HepG2 (cell line): Measurements from ENCODE around the gene ABHD12. TPM values are rescaled to one million over a fixed set of nuclear protein-coding genes. Genes with fewer than 3 reads are reported as not detected.

Source experiments
- ATAC-seq: fragments of 200-7000 bp; cut with Tn5 transposase; 3 replicates; pipeline ENCODE4 v1.9.1; 2020; ENCODE audit warnings: mild to moderate bottlenecking, moderate library complexity
- BruUV-seq: library from RNA; stranded (reverse); fragments of 400-500 nt; replicated peaks from 2 replicates; lab custom pipeline; 2021; lab: Mats Ljungman, UMichigan
- CTCF ChIA-PET: fragments of 300-600 bp; formaldehyde crosslinking; extraction: SDS; loops from one replicate; lab custom pipeline; 2021; ENCODE audit warnings: low total read pairs, inconsistent platforms, low intra/inter-chr PET ratio; lab: Yijun Ruan, JAX
- POLR2A ChIA-PET: fragments of 350-600 bp; sonication (Branson Sonifier 250); formaldehyde crosslinking; loops from one replicate; lab custom pipeline; 2020; ENCODE audit warnings: antibody characterized with exemption, inconsistent platforms; lab: Yijun Ruan, JAX
- DNase-seq: peaks from one replicate; pipeline ENCODE4 v3.0.0-alpha.2; 2015; ENCODE audit warnings: low spot score
- FAIRE-seq: peaks from 3 replicates; lab custom pipeline; 2011; peaks lifted over from hg19 to GRCh38; lab: Jason Lieb, UNC
- H2AFZ ChIP-seq: one replicate; pipeline ENCODE4 v1.6.1; 2011; ENCODE audit warnings: low read length, inconsistent platforms
- H3K27ac ChIP-seq: fragments of 300-600 bp; 3 replicates; pipeline ENCODE4 v1.8.0; 2011; ENCODE audit warnings: mixed run types, mild to moderate bottlenecking, mixed read lengths, low read length, inconsistent platforms; ENCODE audit not compliant: insufficient read depth; ENCODE audit errors: extremely low read length
- H3K27me3 ChIP-seq, 2 experiments: fragments of 200-600 bp in 1 of 2; 2 replicates in 1 of 2; 3 replicates in 1 of 2; pipeline versions ENCODE4 v1.6.0 to v1.8.0; 2011; ENCODE audit warnings: low read length in 2 of 2, mild to moderate bottlenecking in 2 of 2, moderate library complexity in 2 of 2, inconsistent platforms in 1 of 2; ENCODE audit not compliant: insufficient read depth in 2 of 2, control insufficient read depth in 1 of 2
- H3K36me3 ChIP-seq, 2 experiments: fragments of 200-600 bp in 1 of 2; replicated peaks in 1 of 2; 2 replicates in 1 of 2; 3 replicates in 1 of 2; pipeline versions ENCODE4 v1.5.1 to v1.8.0; 2011; ENCODE audit warnings: low read length in 2 of 2, inconsistent platforms in 1 of 2; ENCODE audit not compliant: insufficient read depth in 2 of 2, control insufficient read depth in 1 of 2
- H3K4me1 ChIP-seq: 2 replicates; pipeline ENCODE4 v1.5.1; 2012; ENCODE audit warnings: low read length, inconsistent platforms; ENCODE audit not compliant: insufficient read depth
- H3K4me2 ChIP-seq: 2 replicates; pipeline ENCODE4 v1.6.0; 2011; ENCODE audit warnings: low read depth, low read length, inconsistent platforms
- H3K4me3 ChIP-seq, 3 experiments: fragments of 200-600 bp in 1 of 3; sonication (generic), shearing (Covaris generic) in 1 of 3; replicated peaks in 1 of 3; 2 replicates each; pipeline ENCODE4 v1.5.1; 2011 to 2016; ENCODE audit warnings: low read length in 3 of 3, inconsistent platforms in 2 of 3, low read depth in 2 of 3, mild to moderate bottlenecking in 2 of 3, control low read depth in 1 of 3, mixed read lengths in 1 of 3; ENCODE audit not compliant: insufficient read depth in 1 of 3
- H3K79me2 ChIP-seq: one replicate; pipeline ENCODE4 v1.6.1; 2011; ENCODE audit warnings: low read length, inconsistent platforms; ENCODE audit not compliant: insufficient read depth
- H3K9ac ChIP-seq: 2 replicates; pipeline ENCODE4 v1.6.0; 2011; ENCODE audit warnings: mild to moderate bottlenecking, low read depth, low read length, inconsistent platforms; ENCODE audit not compliant: insufficient read depth
- H3K9me3 ChIP-seq: 2 replicates; pipeline ENCODE4 v1.5.1; 2012; ENCODE audit warnings: mild to moderate bottlenecking, low read length
- H4K20me1 ChIP-seq: 2 replicates; pipeline ENCODE4 v1.6.0; 2011; ENCODE audit warnings: inconsistent platforms, mild to moderate bottlenecking, low read length, moderate library complexity; ENCODE audit not compliant: insufficient read depth
- ARNT2 ChIP-seq: sonication (generic); formaldehyde crosslinking; IDR thresholded peaks from 2 replicates; pipeline ENCODE4 v1.8.0; 2022; ENCODE audit warnings: mild to moderate bottlenecking, low read depth, missing genetic modification reagents, moderate library complexity
- ATF7 ChIP-seq, 2 experiments: fragments of 450-650 bp in 1 of 2; sonication (generic) in 1 of 2; formaldehyde crosslinking in 1 of 2; IDR thresholded peaks; 2 replicates each; pipeline versions ENCODE4 v1.4.0 to v1.6.1; 2016 to 2020; ENCODE audit warnings: antibody characterized with exemption in 1 of 2, mild to moderate bottlenecking in 1 of 2, missing genetic modification reagents in 1 of 2
- ETS1 ChIP-seq: sonication (generic); formaldehyde crosslinking; IDR thresholded peaks from 2 replicates; pipeline ENCODE4 v1.4.0; 2020; ENCODE audit warnings: missing genetic modification reagents
- FOSL1 ChIP-seq: sonication (generic); formaldehyde crosslinking; IDR thresholded peaks from 2 replicates; pipeline ENCODE4 v1.9.0; 2021; ENCODE audit warnings: missing genetic modification reagents, borderline replicate concordance
- KDM3A ChIP-seq: IDR thresholded peaks from 2 replicates; pipeline ENCODE4 v1.6.1; 2018; ENCODE audit warnings: low read depth, missing compliant biosample characterization
- KMT2A ChIP-seq: sonication (generic); formaldehyde crosslinking; IDR thresholded peaks from 2 replicates; pipeline ENCODE4 v1.4.0; 2020; ENCODE audit warnings: missing genetic modification reagents
- MED13 ChIP-seq: sonication (generic); formaldehyde crosslinking; IDR thresholded peaks from 2 replicates; pipeline ENCODE4 v1.5.0; 2020; ENCODE audit warnings: missing genetic modification reagents
- MLXIP ChIP-seq: sonication (generic); formaldehyde crosslinking; IDR thresholded peaks from 2 replicates; pipeline ENCODE4 v1.9.0; 2021; ENCODE audit warnings: missing genetic modification reagents, borderline replicate concordance
- MTA1 ChIP-seq: sonication (generic); formaldehyde crosslinking; IDR thresholded peaks from 2 replicates; pipeline ENCODE4 v1.4.0; 2020; ENCODE audit warnings: missing genetic modification reagents, mild to moderate bottlenecking, borderline replicate concordance
- NCOA1 ChIP-seq: sonication (generic); formaldehyde crosslinking; IDR thresholded peaks from 2 replicates; pipeline ENCODE4 v1.9.0; 2021; ENCODE audit warnings: missing genetic modification reagents
- RBM22 ChIP-seq: fragments of 200-400 bp; formaldehyde crosslinking; optimal IDR thresholded peaks from 2 replicates; pipeline ENCODE3; 2017; ENCODE audit warnings: mild to moderate bottlenecking, low read length, moderate library complexity
- ZC3H4 ChIP-seq: sonication (generic); formaldehyde crosslinking; IDR thresholded peaks from 2 replicates; pipeline ENCODE4 v1.4.0; 2020; ENCODE audit warnings: missing genetic modification reagents, borderline replicate concordance
- ZFP36 ChIP-seq: fragments of 150-350 bp; IDR thresholded peaks from 2 replicates; pipeline ENCODE4 v1.6.1; 2018; ENCODE audit warnings: borderline replicate concordance, low read length, low read depth; ENCODE audit not compliant: partially characterized antibody
- ZFY ChIP-seq: sonication (generic); formaldehyde crosslinking; IDR thresholded peaks from 2 replicates; pipeline ENCODE4 v1.4.0; 2020; ENCODE audit warnings: missing genetic modification reagents
- ZNF296 ChIP-seq: sonication (generic); formaldehyde crosslinking; conservative IDR thresholded peaks from 2 replicates; pipeline ENCODE4 v1.5.0; 2020; ENCODE audit warnings: mild to moderate bottlenecking, missing genetic modification reagents
- ZNF331 ChIP-seq: sonication (generic); formaldehyde crosslinking; IDR thresholded peaks from 2 replicates; pipeline ENCODE4 v1.4.0; 2020; ENCODE audit warnings: missing genetic modification reagents
- ZNF337 ChIP-seq: sonication (generic); formaldehyde crosslinking; IDR thresholded peaks from 2 replicates; pipeline ENCODE4 v1.5.1; 2020; ENCODE audit warnings: missing genetic modification reagents, low read depth, mild to moderate bottlenecking, borderline replicate concordance
- ZNF564 ChIP-seq: sonication (generic); formaldehyde crosslinking; IDR thresholded peaks from 2 replicates; pipeline ENCODE4 v1.8.1; 2023; ENCODE audit warnings: mild to moderate bottlenecking, missing genetic modification reagents
- ZNF891 ChIP-seq: sonication (generic); formaldehyde crosslinking; IDR thresholded peaks from 2 replicates; pipeline ENCODE4 v1.5.0; 2020; ENCODE audit warnings: mild to moderate bottlenecking, missing genetic modification reagents
- WGBS: methylation state at CpG from one replicate; pipeline ENCODE4 v1.1.6; 2017; ENCODE audit warnings: low lambda C conversion rate; 5-methylcytosine and 5-hydroxymethylcytosine counted together
- in situ Hi-C: cut with HindIII; loops from 2 replicates; pipeline ENCODE4 v1.10.0; 2017; ENCODE audit warnings: low pct_unique_long_range_greater_than_20kb; ENCODE audit not compliant: extremely low pct_ligation_motif_present
- intact Hi-C: fragments of 100-400 bp; cut with micrococcal nuclease; formaldehyde crosslinking; loops from one replicate; pipeline ENCODE4 v1.10.0; 2022; ENCODE audit not compliant: unreplicated experiment
- polyA plus RNA-seq, 8 experiments: library from polyadenylated mRNA; depleted of rRNA in 3 of 8; stranded (reverse) in 7 of 8; unstranded in 1 of 8; fragments of >200 nt; fragmentation: Illumina TruSeq in 4 of 8; extraction: Trizol in 4 of 8; gene quantifications; 2 replicates each; pipeline versions ENCODE4 v1.2.1 to v1.2.3, GENCODE V29; 2011 to 2016; ENCODE audit warnings: low read depth in 4 of 8, missing spikeins in 1 of 8, mixed read lengths in 1 of 8; ENCODE audit not compliant: insufficient read depth in 1 of 8
- total RNA-seq, 5 experiments: library from RNA; depleted of rRNA; stranded (reverse); fragments of >200 nt; fragmentation: Illumina TruSeq; extraction: Trizol; gene quantifications; 2 replicates each; pipeline ENCODE4 v1.2.3, GENCODE V29; 2016; ENCODE audit warnings: low read depth in 1 of 5

The ABHD12 gene
- total and polyA plus RNA-seq, 2 of the 13 experiments (the other 11 are each of a cell fraction or from before 2014, with no cell fraction given), result 23.5 to 72.1 TPM

GRCh38 chr20:25278636-25279361 is 111.8 kb downstream of the ABHD12 start (continued):
- TF ChIP-seq ATF7 (IDR thresholded peaks at IDR 0.05) (no peak), ATF7 (CRISPR knock-in tag; IDR thresholded peaks at IDR 0.05) (no peak), ETS1 (CRISPR knock-in tag) (no peak)

GRCh38 chr20:25277941-25278521 is 112.6 kb downstream of the ABHD12 start:
- no peak overlapping the region for H3K4me3 ChIP-seq
- no peak overlapping the region for H3K9ac ChIP-seq
- H3K4me1 ChIP-seq, result no peaks in the 10 kb centered on the region
- H3K36me3 ChIP-seq, result peaks cover 62 to 87% of the 10 kb centered on the region in 2 experiments; a peak in 4 of 5 replicates
- H3K27me3 ChIP-seq, result no peaks in the 10 kb centered on the region
- intact Hi-C loops (no loop called here), in situ Hi-C loops (no loop called here)
- H3K4me2 ChIP-seq, result no peak overlapping the region
- H3K79me2 ChIP-seq, result no peaks in the 10 kb centered on the region
- FAIRE-seq (no peak), ATAC-seq (no peak), DNase-seq (no peak)
- ChIA-PET CTCF (no interaction called here), POLR2A (no interaction called here)
- WGBS, result 96% methylated on average over 14 of the region's 19 CpGs
- H4K20me1 ChIP-seq, result no peaks in the 10 kb centered on the region
- BruUV-seq, result no TSS peak
- no peak overlapping the region for H2AFZ ChIP-seq
- no peaks in the 10 kb centered on the region for H3K9me3 ChIP-seq
- no peak overlapping the region for H3K27ac ChIP-seq
- TF ChIP-seq KDM3A (CRISPR knock-in tag) (no peak), ZNF296 (CRISPR knock-in tag) (no peak), NCOA1 (CRISPR knock-in tag) (no peak), ZNF891 (CRISPR knock-in tag) (no peak), MED13 (CRISPR knock-in tag) (no peak), MTA1 (CRISPR knock-in tag) (0 out of 2 replicates have a peak, but pooled peaks have one; percentile 30), ZNF564 (CRISPR knock-in tag) (no peak), ZFY (CRISPR knock-in tag) (0 out of 2 replicates have a peak, but pooled peaks have one; percentile 16), ZNF337 (CRISPR knock-in tag) (no peak), ZFP36 (no peak), ZC3H4 (no peak), RBM22 (no peak), KMT2A (no peak), FOSL1 (CRISPR knock-in tag) (no peak), ZNF331 (CRISPR knock-in tag) (no peak), ARNT2 (CRISPR knock-in tag) (no peak), MLXIP (CRISPR knock-in tag) (no peak), ATF7 (IDR thresholded peaks at IDR 0.05) (no peak), ATF7 (CRISPR knock-in tag; IDR thresholded peaks at IDR 0.05) (no peak)
